Activated CD8-positive, alpha-beta memory T cell treated with anti-CD3 and anti-CD28 coated beads, Interleukin-2, amount 50 U/mL, for 1 hour (primary cell): Measurements from ENCODE around the gene GFRA1.

Experiments used
- DNase-seq: peaks from one replicate; pipeline ENCODE4 v3.0.0-alpha.2; 2020; ENCODE audit errors: extremely low read depth

The GFRA1 gene

GRCh38 chr10:116027355-116027754 is 245.7 kb downstream of the GFRA1 start:
- no peak for DNase-seq

GRCh38 chr10:116026725-116027124 is 246.3 kb downstream of the GFRA1 start:
- no peak for DNase-seq

GRCh38 chr10:116026315-116026714 is 246.7 kb downstream of the GFRA1 start:
- no peak for DNase-seq

- DNase-seq, result no peak
Observed at GRCh38 chr10:116024271-116024878, 248.6 kb downstream of the GFRA1 start.

GRCh38 chr10:116017405-116017804 is 255.6 kb downstream of the GFRA1 start:
- DNase-seq, result no peak

DNA sequence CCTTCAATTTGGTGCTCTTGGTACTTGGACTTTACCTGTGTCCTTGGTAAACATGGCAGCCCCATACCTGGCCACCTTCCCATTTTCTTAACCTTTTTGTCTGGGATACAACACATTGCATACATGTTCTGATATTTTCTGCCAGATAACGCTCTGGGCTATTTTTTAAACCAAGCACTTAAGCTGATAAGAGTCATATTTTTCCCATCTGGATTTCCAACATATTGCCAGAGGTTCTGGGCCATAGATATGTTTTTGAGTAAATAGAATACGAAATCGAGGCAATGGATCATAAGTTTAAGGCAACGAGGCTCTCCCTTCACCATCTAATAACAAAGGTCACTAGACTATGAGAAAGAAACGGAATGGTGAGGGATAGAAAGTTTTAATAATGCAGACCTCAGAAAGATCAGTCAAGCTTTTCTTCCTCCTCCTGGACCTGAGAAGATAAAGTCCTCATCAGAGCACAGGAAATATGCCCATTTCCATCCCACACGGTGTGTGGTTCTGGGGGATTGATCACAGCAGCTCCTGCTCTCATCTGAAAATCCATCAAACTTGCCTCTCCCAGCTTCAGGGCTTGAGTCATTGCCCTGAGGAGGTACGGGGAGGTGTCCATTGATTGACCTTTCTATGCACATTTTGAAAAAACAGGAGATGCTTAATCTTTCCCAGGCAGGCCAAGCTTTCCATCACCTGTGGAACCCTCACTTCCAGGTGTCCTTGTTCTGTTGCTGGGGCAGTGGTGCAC is 257.2 kb downstream of the GFRA1 start:
- no peak for DNase-seq

DNA sequence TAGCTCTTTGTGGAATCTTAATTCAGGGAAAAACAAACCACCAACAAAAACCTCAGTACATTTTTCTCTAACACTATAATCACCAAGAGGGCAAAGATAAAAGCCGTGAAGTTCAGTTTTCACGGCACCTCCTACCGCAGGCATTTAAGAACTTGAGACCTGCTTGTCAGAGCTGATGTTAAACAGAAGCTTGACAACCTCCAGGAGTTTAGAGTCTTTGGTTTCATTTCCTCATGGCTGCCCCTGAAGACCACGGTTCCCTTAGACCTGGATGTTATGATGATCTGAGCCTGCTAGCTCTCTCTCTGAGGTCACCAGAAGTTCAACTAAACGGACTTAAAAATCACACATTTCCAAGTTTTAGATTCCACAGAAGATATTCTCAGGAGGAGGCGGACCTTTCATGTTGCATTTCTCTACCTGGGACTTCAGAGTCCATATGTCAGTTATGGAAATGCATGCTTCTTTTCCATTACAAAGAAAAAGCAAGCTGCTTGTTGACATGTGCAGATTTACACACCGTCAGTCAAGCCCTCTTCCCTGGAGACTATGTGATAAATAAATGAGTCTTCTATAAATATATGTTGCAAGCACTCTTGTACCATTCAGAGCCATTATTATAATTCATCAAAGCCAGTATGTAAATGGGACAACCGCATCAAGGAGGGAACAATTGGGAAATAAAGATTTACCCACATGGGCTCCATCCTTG is 258.0 kb downstream of the GFRA1 start:
- DNase-seq, result no peak

DNA sequence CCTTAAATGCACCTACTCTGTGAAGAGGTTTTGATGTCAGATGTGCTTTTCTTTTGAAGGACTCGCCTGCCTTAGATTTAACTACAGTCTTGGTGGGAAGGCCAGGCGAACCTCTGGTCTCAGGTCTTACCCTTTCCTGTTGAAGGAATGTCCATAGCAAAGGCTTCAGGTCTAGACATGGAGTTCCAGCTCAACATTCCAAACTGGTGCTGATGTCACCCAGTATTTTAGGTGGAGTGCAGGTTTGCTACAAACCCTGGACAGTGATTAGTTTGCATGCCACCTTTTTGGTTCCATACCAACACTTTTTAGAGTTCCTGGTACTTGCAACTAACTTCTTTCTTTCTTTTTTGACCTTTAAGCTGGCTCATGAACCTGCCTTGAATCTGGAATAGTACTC is 258.7 kb downstream of the GFRA1 start:
- DNase-seq, result no peak

GRCh38 chr10:116011929-116012328 is 261.1 kb downstream of the GFRA1 start:
- no peak for DNase-seq

- DNase-seq, result no peak
Observed at GRCh38 chr10:116007256-116007891, 265.6 kb downstream of the GFRA1 start.
